Measurements from ENCODE around the gene CYTH3. TPM values are rescaled to one million over a fixed set of nuclear protein-coding genes. Genes with fewer than 3 reads are reported as not detected.

CYTH3 gene
- total RNA-seq, 1 donor from 2014 or later = 29.5 TPM

DNA sequence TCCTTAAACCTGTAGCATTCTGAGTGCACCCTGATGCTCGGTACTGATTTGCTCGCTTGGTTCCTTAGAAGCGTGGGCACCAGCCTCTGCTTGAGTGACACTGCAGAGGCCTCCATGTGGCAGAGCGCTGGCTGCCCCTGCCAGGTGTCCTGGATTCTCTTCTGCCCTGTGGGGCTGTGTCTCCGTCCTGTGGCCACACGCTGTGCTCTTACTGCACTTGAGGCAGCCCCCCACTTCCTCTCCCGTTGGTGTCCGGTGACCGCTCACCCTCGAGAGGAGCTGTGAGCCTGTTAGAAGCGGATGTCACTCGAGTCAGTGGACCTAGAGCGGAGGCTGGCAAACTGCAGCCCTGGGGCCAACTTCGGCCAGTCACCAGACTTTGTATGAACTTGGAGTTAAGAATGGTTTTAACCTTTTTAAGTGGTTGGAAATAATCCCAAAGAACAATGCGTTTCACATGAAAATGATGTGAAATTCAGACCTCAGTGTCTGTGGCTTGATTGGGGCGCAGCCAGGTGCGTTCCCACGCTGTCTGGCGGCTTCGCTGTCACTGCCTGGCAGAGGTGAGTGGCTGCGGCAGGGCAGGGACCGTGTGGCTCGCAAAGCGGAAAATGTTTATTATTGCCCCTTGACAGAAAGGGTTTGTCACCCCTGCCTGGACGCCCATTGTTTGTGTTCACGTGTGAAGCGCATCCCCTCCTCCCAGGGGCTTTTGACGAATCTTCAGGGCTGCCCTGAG, 114.6 kb downstream of the CYTH3 start:
- intact Hi-C loops (cut with DNase I) = loop anchor here (5.0 kb wide), 1 partner anchor 164 kb away; no protein-coding TSS in a partner anchor
- H3K36me3 ChIP-seq = peaks cover 0 to 62% of the 10 kb centered on the region in 2 donors

DNA sequence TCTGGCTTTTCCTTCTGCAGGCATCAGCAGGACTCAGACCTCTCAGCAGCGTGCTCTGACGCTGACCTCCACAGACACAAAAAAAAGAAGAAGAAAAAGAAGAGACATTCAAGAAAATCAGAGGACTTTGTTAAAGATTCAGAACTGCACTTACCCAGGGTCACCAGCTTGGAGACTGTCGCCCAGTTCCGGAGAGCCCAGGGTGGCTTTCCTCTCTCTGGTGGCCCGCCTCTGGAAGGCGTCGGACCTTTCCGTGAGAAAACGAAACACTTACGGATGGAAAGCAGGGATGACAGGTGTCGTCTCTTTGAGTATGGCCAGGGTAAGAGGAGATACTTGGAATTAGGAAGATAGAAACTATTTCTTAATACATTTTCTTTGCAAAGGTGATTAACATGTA, 115.7 kb downstream of the CYTH3 start:
- Histone ChIP-seq H3K4me1 (no peaks in the 10 kb centered on the region), H3K4me3 (no peak overlapping the region), H3K9me3 (no peaks in the 10 kb centered on the region), H3K27ac (no peak overlapping the region), H3K36me3 (peaks cover 0 to 65% of the 10 kb centered on the region in 2 donors), H3K27me3 (no peaks in the 10 kb centered on the region)
- TF ChIP-seq, protein P1, sequence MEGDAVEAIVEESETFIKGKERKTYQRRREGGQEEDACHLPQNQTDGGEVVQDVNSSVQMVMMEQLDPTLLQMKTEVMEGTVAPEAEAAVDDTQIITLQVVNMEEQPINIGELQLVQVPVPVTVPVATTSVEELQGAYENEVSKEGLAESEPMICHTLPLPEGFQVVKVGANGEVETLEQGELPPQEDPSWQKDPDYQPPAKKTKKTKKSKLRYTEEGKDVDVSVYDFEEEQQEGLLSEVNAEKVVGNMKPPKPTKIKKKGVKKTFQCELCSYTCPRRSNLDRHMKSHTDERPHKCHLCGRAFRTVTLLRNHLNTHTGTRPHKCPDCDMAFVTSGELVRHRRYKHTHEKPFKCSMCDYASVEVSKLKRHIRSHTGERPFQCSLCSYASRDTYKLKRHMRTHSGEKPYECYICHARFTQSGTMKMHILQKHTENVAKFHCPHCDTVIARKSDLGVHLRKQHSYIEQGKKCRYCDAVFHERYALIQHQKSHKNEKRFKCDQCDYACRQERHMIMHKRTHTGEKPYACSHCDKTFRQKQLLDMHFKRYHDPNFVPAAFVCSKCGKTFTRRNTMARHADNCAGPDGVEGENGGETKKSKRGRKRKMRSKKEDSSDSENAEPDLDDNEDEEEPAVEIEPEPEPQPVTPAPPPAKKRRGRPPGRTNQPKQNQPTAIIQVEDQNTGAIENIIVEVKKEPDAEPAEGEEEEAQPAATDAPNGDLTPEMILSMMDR (IDR thresholded peaks at IDR 0.05) = no peak
- no peak for TF ChIP-seq POLR2AphosphoS5 (IDR thresholded peaks at IDR 0.05; ENCODE audit: insufficient read depth in 1 of 2, low read depth in 1 of 2)
- no peak for TF ChIP-seq POLR2A (IDR thresholded peaks at IDR 0.05)
- DNase-seq (ENCODE audit: extremely low spot score in 2 of 2) = no peak
- intact Hi-C loops (cut with DNase I) = loop anchor here (1.0 to 5.0 kb wide), 2 partner anchors 40 to 166 kb away; no protein-coding TSS in a partner anchor

More for the DNA sequence above, 114.6 kb downstream of the CYTH3 start:
- Histone ChIP-seq H3K27me3 (no peaks in the 10 kb centered on the region), H3K4me3 (no peak overlapping the region), H3K27ac (no peak overlapping the region), H3K4me1 (no peaks in the 10 kb centered on the region), H3K9me3 (no peaks in the 10 kb centered on the region)
- TF ChIP-seq, protein P1 (IDR thresholded peaks at IDR 0.05) = no peak
- TF ChIP-seq POLR2AphosphoS5 (IDR thresholded peaks at IDR 0.05; ENCODE audit: insufficient read depth in 1 of 2, low read depth in 1 of 2) = no peak
- no peak for TF ChIP-seq POLR2A (IDR thresholded peaks at IDR 0.05)
- DNase-seq (ENCODE audit: extremely low spot score in 2 of 2) = no peak

DNA sequence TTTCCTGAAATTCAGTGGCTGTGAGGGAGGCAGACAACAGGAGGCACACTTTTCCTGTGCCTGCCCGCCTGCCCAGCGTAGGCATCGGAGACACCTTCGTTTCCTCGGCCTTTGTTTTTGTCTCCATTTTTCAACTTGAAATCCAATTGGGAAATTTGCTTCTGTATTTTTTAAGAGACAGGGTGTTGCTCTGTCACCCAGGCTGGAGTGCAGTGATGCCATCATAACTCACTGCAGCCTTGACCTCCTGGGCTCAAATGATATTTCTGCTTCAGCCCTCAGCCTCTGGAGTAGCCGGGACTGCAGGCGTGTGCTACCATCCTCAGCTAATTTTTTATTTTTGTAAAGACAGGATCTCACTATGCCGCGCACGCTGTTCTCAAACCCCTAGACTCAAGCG, 116.8 kb downstream of the CYTH3 start:
- Histone ChIP-seq H3K36me3 (peaks cover 0 to 77% of the 10 kb centered on the region in 2 donors), H3K27ac (no peak overlapping the region), H3K9me3 (no peaks in the 10 kb centered on the region), H3K4me3 (no peak overlapping the region), H3K4me1 (no peaks in the 10 kb centered on the region), H3K27me3 (no peaks in the 10 kb centered on the region)
- intact Hi-C loops (cut with DNase I) = loop anchor here (5.0 kb wide), 1 partner anchor 167 kb away; no protein-coding TSS in a partner anchor
- DNase-seq (ENCODE audit: extremely low spot score in 2 of 2) = no peak
- TF ChIP-seq POLR2AphosphoS5 (IDR thresholded peaks at IDR 0.05; ENCODE audit: insufficient read depth in 1 of 2, low read depth in 1 of 2) (no peak), POLR2A (IDR thresholded peaks at IDR 0.05) (no peak)
- TF ChIP-seq, protein P1 (IDR thresholded peaks at IDR 0.05) = no peak

DNA sequence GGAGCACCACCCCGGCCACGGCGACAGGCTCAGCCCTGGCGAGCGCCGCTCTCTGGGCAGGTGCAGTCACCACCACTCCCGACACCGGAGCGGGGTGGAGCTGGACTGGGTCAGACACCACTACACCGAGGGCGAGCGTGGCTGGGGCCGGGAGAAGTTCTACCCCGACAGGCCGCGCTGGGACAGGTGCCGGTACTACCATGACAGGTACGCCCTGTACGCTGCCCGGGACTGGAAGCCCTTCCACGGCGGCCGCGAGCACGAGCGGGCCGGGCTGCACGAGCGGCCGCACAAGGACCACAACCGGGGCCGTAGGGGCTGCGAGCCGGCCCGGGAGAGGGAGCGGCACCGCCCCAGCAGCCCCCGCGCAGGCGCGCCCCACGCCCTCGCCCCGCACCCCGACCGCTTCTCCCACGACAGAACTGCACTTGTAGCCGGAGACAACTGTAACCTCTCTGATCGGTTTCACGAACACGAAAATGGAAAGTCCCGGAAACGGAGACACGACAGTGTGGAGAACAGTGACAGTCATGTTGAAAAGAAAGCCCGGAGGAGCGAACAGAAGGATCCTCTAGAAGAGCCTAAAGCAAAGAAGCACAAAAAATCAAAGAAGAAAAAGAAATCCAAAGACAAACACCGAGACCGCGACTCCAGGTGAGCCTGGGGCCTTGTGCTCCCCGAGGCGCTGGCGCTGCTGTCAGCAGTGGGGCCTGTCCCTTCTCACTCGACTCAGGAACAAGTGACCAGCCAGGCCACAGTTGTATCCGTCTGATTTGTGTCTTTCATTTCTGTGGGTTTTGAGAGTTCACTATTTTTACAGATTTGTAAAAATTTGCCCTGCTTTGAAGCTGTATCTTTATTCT, 117.7 kb downstream of the CYTH3 start:
- H3K4me1 ChIP-seq = no peaks in the 10 kb centered on the region
- no peak for DNase-seq (ENCODE audit: extremely low spot score in 2 of 2)
- H3K4me3 ChIP-seq = no peak overlapping the region
- H3K9me3 ChIP-seq = no peaks in the 10 kb centered on the region
- intact Hi-C loops (cut with DNase I) = loop anchor here (5.0 kb wide), 1 partner anchor 168 kb away; no protein-coding TSS in a partner anchor
- TF ChIP-seq, protein P1 (IDR thresholded peaks at IDR 0.05) = no peak
- no peak for TF ChIP-seq POLR2AphosphoS5 (IDR thresholded peaks at IDR 0.05; ENCODE audit: insufficient read depth in 1 of 2, low read depth in 1 of 2)
- H3K27me3 ChIP-seq = no peaks in the 10 kb centered on the region
- peaks cover 0 to 84% of the 10 kb centered on the region in 2 donors for H3K36me3 ChIP-seq
- no peak overlapping the region for H3K27ac ChIP-seq

Measured in vagina (tissue), 2 donors.